PC-9 (cell line): Measurements from ENCODE around the gene ERMP1. TPM values are rescaled to one million over a fixed set of nuclear protein-coding genes. Genes with fewer than 3 reads are reported as not detected.

Experiments used
- BruUV-seq: library from RNA; stranded (reverse); fragments of 400-500 nt; replicated peaks from 2 replicates; lab custom pipeline; 2021; lab: Mats Ljungman, UMichigan
- CTCF ChIA-PET: fragments of 300-600 bp; sonication (Branson Sonifier 250); formaldehyde crosslinking; loops from one replicate; lab custom pipeline; 2022; ENCODE audit warnings: antibody characterized with exemption; lab: Charles Lee
- POLR2A ChIA-PET: fragments of 300-600 bp; sonication (Branson Sonifier 250); formaldehyde crosslinking; loops from one replicate; lab custom pipeline; 2022; ENCODE audit warnings: antibody characterized with exemption; ENCODE audit not compliant: unreplicated experiment; lab: Charles Lee
- DNase-seq, 2 experiments: peaks; one replicate each; pipeline versions ENCODE4 v3.0.0 to v3.0.0-alpha.2; 2015 to 2022; ENCODE audit warnings: mixed read lengths in 1 of 2
- H2AFZ ChIP-seq: fragments of 200-600 bp; sonication (generic); 2 replicates; pipeline ENCODE4 v1.8.1; 2017; ENCODE audit warnings: antibody characterized with exemption
- H3F3A ChIP-seq: fragments of 200-600 bp; sonication (generic); 2 replicates; pipeline ENCODE4 v1.8.1; 2017; ENCODE audit warnings: antibody characterized with exemption, mild to moderate bottlenecking, low read depth; ENCODE audit not compliant: insufficient read depth
- H3K27ac ChIP-seq: fragments of 200-600 bp; sonication (generic); 2 replicates; pipeline ENCODE4 v1.6.1; 2016; ENCODE audit warnings: mixed run types
- H3K27me3 ChIP-seq: fragments of 200-600 bp; sonication (generic); 2 replicates; pipeline ENCODE4 v1.6.1; 2016; ENCODE audit warnings: low read depth, mixed run types; ENCODE audit not compliant: insufficient read depth
- H3K36me3 ChIP-seq: fragments of 200-600 bp; sonication (generic); 2 replicates; pipeline ENCODE4 v1.6.1; 2016; ENCODE audit warnings: low read depth, mixed run types
- H3K4me1 ChIP-seq: fragments of 200-600 bp; sonication (generic); replicated peaks from 2 replicates; pipeline ENCODE4 v1.6.1; 2016; ENCODE audit warnings: mixed run types; ENCODE audit not compliant: insufficient read depth
- H3K4me2 ChIP-seq: fragments of 200-600 bp; sonication (generic); 2 replicates; pipeline ENCODE4 v1.6.1; 2017; ENCODE audit warnings: mixed run types
- H3K4me3 ChIP-seq: fragments of 200-600 bp; sonication (generic); 2 replicates; pipeline ENCODE4 v1.6.1; 2016; ENCODE audit warnings: mixed run types
- H3K79me2 ChIP-seq: fragments of 200-600 bp; sonication (generic); 2 replicates; pipeline ENCODE4 v1.6.1; 2017; ENCODE audit warnings: low read depth, mixed run types
- H3K9me2 ChIP-seq: fragments of 200-600 bp; sonication (generic); 2 replicates; pipeline ENCODE4 v1.8.1; 2017; ENCODE audit warnings: mild to moderate bottlenecking; ENCODE audit not compliant: insufficient read depth
- H3K9me3 ChIP-seq: fragments of 200-600 bp; sonication (generic); 2 replicates; pipeline ENCODE4 v1.8.1; 2016; ENCODE audit warnings: low read depth; ENCODE audit not compliant: insufficient read depth
- H4K20me1 ChIP-seq: fragments of 200-600 bp; sonication (generic); 2 replicates; pipeline ENCODE4 v1.8.1; 2017; ENCODE audit not compliant: insufficient read depth
- EZH2 ChIP-seq: fragments of 200-600 bp; sonication (generic); IDR thresholded peaks from 2 replicates; pipeline ENCODE4 v1.8.0; 2017; ENCODE audit warnings: antibody characterized with exemption, low read depth
- intact Hi-C: fragments of 100-400 bp; cut with micrococcal nuclease; formaldehyde crosslinking; loops from one replicate; pipeline ENCODE4 v1.10.0; 2022; ENCODE audit not compliant: unreplicated experiment
- total RNA-seq: library from RNA; stranded (reverse); gene quantifications from 2 replicates; pipeline ENCODE4 v1.2.3, GENCODE V29; 2021
- TF ChIP-seq, protein P1 (sequence below): fragments of 200-600 bp; sonication (generic); conservative IDR thresholded peaks from 2 replicates; pipeline ENCODE4 v1.6.1; 2017; ENCODE audit warnings: mixed run types, antibody characterized with exemption, mild to moderate bottlenecking, moderate library complexity

Gene ERMP1
- total RNA-seq, 1 experiment from 2014 or later = 51.0 TPM

DNA sequence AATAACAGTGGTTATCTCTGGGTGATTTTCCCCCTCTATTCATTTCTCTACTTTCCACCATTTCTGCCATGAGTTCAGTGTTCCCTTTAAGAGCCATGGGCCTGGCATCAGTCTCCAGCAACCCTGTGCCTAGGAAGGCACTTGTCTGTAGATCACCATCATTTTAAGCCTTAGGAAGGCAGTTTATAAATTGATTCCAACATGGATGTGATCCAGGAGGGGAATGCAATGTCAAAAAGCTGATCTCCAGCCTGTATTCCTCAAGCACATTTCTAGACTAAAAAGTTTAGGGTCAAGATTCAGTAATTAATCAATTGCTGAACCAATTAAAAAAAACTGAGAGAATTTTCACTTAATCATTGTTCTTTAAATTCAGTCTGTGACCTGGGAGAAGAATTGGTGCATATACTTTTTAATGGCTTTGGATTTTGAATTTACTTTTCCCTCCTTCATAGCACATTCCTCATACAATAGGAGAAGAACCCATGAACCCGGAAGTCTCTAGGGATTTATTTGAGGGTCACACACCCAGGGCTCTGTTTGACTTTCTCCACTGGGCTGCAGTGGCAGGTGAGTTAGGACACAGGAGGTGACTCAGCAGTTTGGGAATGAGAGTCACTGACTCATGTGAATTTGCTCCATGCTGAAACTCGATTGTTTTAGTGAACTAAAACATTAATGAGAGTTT is 6.1 kb upstream of the ERMP1 start:
- peaks cover 59% of the 10 kb centered on the region for H3K4me1 ChIP-seq
- H3K4me2 ChIP-seq = peak overlapping the region; percentile 73
- peaks cover 10% of the 10 kb centered on the region for H3K36me3 ChIP-seq
- no peaks in the 10 kb centered on the region for H3K79me2 ChIP-seq
- peak overlapping the region; percentile 62; the same call in 1 of the 2 replicates for H2AFZ ChIP-seq
- POLR2A ChIA-PET = no interaction called here
- peaks cover 37% of the 10 kb centered on the region for H3F3A ChIP-seq
- no peaks in the 10 kb centered on the region for H4K20me1 ChIP-seq
- H3K27me3 ChIP-seq = no peaks in the 10 kb centered on the region
- H3K9me2 ChIP-seq = no peaks in the 10 kb centered on the region
- H3K9me3 ChIP-seq = 0 out of 2 replicates have a peak, but pooled peaks cover 3% of the 10 kb centered on the region
- peak overlapping the region; percentile 99 for H3K27ac ChIP-seq
- BruUV-seq = no TSS peak
- DNase-seq = peak; percentile 68 to 93
- TF ChIP-seq EZH2 = no peak
- TF ChIP-seq, protein P1, sequence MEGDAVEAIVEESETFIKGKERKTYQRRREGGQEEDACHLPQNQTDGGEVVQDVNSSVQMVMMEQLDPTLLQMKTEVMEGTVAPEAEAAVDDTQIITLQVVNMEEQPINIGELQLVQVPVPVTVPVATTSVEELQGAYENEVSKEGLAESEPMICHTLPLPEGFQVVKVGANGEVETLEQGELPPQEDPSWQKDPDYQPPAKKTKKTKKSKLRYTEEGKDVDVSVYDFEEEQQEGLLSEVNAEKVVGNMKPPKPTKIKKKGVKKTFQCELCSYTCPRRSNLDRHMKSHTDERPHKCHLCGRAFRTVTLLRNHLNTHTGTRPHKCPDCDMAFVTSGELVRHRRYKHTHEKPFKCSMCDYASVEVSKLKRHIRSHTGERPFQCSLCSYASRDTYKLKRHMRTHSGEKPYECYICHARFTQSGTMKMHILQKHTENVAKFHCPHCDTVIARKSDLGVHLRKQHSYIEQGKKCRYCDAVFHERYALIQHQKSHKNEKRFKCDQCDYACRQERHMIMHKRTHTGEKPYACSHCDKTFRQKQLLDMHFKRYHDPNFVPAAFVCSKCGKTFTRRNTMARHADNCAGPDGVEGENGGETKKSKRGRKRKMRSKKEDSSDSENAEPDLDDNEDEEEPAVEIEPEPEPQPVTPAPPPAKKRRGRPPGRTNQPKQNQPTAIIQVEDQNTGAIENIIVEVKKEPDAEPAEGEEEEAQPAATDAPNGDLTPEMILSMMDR = no peak
- CTCF ChIA-PET = interaction anchor here (0.8 kb wide), 1 partner anchor 46 kb away, joined by 12 read pairs; no protein-coding TSS in a partner anchor
- peak overlapping the region; percentile 30; the same call in 1 of the 2 replicates for H3K4me3 ChIP-seq
- intact Hi-C loops = loop anchor here (2.0 kb wide), 1 partner anchor 20 kb away; no protein-coding TSS in a partner anchor

DNA sequence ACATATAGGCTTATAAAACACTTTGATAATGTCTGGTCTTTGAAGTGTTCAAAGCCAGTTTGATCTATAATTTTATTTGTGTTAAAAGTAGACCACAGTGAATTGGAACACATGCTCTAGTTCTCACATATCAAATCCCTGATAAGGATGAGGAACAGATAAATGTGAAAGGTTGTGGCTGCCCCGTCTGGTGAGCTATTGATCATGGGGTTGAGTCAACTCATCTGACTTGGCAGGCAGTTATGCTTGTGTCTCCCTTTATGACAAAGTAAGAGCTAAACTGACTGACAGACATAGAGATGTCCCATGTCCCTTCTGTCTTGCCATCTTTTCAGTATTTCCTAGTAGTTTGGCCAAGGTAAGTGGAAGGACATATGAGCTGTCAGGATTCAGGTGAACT is 2.9 kb upstream of the ERMP1 start:
- no peak overlapping the region for H3K27ac ChIP-seq
- TF ChIP-seq, protein P1 = no peak
- TF ChIP-seq EZH2 = no peak
- no peaks in the 10 kb centered on the region for H3K9me2 ChIP-seq
- H2AFZ ChIP-seq = no peak overlapping the region
- peaks cover 27% of the 10 kb centered on the region for H3K4me1 ChIP-seq
- no TSS peak for BruUV-seq
- POLR2A ChIA-PET = no interaction called here
- intact Hi-C loops = no loop called here
- H3K79me2 ChIP-seq = peaks cover 17% of the 10 kb centered on the region
- H3K9me3 ChIP-seq = no peaks in the 10 kb centered on the region
- H3K36me3 ChIP-seq = 0 out of 2 replicates have a peak, but pooled peaks cover 2% of the 10 kb centered on the region
- no peaks in the 10 kb centered on the region for H3K27me3 ChIP-seq
- no peak overlapping the region for H3K4me3 ChIP-seq
- no peak for DNase-seq
- H4K20me1 ChIP-seq = no peaks in the 10 kb centered on the region; the same call in 1 of the 2 replicates
- CTCF ChIA-PET = interaction anchor here (0.6 kb wide), 2 partner anchors 18 to 189 kb away, joined by 3 to 4 read pairs; no protein-coding TSS in a partner anchor
- H3F3A ChIP-seq = peaks cover 12% of the 10 kb centered on the region; the same call in 1 of the 2 replicates
- no peak overlapping the region for H3K4me2 ChIP-seq

DNA sequence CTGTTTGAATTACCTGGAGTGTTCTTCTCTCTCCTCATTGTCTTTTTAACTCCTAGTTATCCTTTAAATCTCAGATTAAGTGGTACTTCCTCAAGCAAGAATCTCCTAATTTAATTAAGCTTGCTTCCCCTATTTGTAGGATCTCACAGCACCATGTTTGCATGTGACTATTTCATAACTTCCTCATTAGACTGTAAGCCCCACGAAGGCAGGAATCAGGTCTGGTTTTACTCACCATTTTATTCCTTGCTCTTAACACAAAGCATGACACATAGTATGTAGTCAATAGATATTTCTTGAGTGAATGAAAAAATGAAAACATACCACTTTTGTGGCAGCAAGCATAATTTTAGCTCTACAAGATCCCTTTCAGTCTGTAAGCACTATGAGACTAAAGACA is 1.3 kb upstream of the ERMP1 start:
- POLR2A ChIA-PET = no interaction called here

More for the DNA sequence above, 1.3 kb upstream of the ERMP1 start:
- no TSS peak for BruUV-seq
- Histone ChIP-seq H3K4me2 (no peak overlapping the region), H2AFZ (no peak overlapping the region), H3K36me3 (peaks cover 4% of the 10 kb centered on the region; the same call in 1 of the 2 replicates), H3K27ac (no peak overlapping the region), H4K20me1 (no peaks in the 10 kb centered on the region; the same call in 1 of the 2 replicates), H3K79me2 (peaks cover 33% of the 10 kb centered on the region), H3K9me2 (no peaks in the 10 kb centered on the region), H3K4me1 (peaks cover 20% of the 10 kb centered on the region), H3K9me3 (no peaks in the 10 kb centered on the region), H3F3A (peaks cover 5% of the 10 kb centered on the region; the same call in 1 of the 2 replicates), H3K27me3 (no peaks in the 10 kb centered on the region), H3K4me3 (no peak overlapping the region)
- intact Hi-C loops = no loop called here
- CTCF ChIA-PET = no interaction called here
- DNase-seq = no peak
- no peak for TF ChIP-seq EZH2
- TF ChIP-seq, protein P1 = no peak
